Right lobe of liver (tissue), 4 donors: ENCODE data around the gene ZNF107.

ENCODE experiments used
- POLR2A ChIP-seq: fragments of 450-650 bp; IDR thresholded peaks from one replicate; pipeline ENCODE4 v1.6.1; 2017; ENCODE audit warnings: antibody characterized with exemption, mild to moderate bottlenecking
- TF ChIP-seq, protein P1 (sequence below), 4 donors: fragments of 200-600 bp in 3 of 4; fragments of 450-650 bp in 1 of 4; IDR thresholded peaks; one replicate each; pipeline versions ENCODE4 v1.5.1 to v1.8.0; 2016 to 2022; ENCODE audit warnings: antibody characterized with exemption in 4 of 4, mild to moderate bottlenecking in 2 of 4
- donor health status: DM: no; HTN: no; CAD: no.
- donor health status: DM: no; HTN: no; CAD: no.
- donor health status: DM: no; HTN: yes; CAD: no.

DNA sequence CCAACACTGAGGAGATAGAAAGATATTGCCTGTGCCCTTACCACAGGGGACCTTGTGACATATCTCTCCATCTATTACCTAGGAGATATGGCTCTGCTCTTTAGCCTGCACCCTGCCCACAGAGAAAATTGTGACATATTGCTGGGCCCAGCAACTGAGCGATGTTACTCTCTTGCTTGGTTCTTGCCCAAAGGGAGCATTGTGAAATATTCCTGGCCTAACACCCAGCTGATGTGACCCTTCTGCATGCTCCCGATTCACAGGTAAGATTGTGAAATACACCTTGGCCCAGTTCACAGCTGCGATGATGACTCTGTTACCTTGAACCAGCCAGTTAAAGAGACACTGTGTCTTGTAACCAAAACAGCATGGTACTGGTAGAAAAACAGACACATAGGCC, 37.2 kb upstream of the ZNF107 start:
- TF ChIP-seq, protein P1, sequence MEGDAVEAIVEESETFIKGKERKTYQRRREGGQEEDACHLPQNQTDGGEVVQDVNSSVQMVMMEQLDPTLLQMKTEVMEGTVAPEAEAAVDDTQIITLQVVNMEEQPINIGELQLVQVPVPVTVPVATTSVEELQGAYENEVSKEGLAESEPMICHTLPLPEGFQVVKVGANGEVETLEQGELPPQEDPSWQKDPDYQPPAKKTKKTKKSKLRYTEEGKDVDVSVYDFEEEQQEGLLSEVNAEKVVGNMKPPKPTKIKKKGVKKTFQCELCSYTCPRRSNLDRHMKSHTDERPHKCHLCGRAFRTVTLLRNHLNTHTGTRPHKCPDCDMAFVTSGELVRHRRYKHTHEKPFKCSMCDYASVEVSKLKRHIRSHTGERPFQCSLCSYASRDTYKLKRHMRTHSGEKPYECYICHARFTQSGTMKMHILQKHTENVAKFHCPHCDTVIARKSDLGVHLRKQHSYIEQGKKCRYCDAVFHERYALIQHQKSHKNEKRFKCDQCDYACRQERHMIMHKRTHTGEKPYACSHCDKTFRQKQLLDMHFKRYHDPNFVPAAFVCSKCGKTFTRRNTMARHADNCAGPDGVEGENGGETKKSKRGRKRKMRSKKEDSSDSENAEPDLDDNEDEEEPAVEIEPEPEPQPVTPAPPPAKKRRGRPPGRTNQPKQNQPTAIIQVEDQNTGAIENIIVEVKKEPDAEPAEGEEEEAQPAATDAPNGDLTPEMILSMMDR (IDR thresholded peaks at IDR 0.05): no peak
- TF ChIP-seq POLR2A: no peak
